ENCODE results near the gene CLSTN2. TPM values are rescaled to one million over a fixed set of nuclear protein-coding genes. Genes with fewer than 3 reads are reported as not detected.

Gene CLSTN2
- total RNA-seq, 1 donor from 2014 or later: 143 TPM

- DNase-seq (ENCODE audit: extremely low spot score, unreplicated experiment): no peak
- H3K36me3 Mint-ChIP-seq (ENCODE audit: unreplicated experiment): peaks cover 21% of the 10 kb centered on the region
- TF ChIP-seq CTCF (IDR thresholded peaks at IDR 0.05): no peak
- H3K4me1 Mint-ChIP-seq (ENCODE audit: unreplicated experiment): peaks cover 61% of the 10 kb centered on the region
- H3K4me3 Mint-ChIP-seq (ENCODE audit: unreplicated experiment): no peak overlapping the region
- H3K9me3 Mint-ChIP-seq (ENCODE audit: unreplicated experiment): no peaks in the 10 kb centered on the region
- peak overlapping the region; percentile 84 for H3K27ac Mint-ChIP-seq (ENCODE audit: unreplicated experiment)
- no peaks in the 10 kb centered on the region for H3K27me3 Mint-ChIP-seq (ENCODE audit: unreplicated experiment)
Observed at GRCh38 chr3:140467796-140468315, 532.9 kb downstream of the CLSTN2 start.

GRCh38 chr3:140468407-140468806, 533.4 kb downstream of the CLSTN2 start:
- no peaks in the 10 kb centered on the region for H3K9me3 Mint-ChIP-seq (ENCODE audit: unreplicated experiment)
- peak overlapping the region; percentile 84 for H3K27ac Mint-ChIP-seq (ENCODE audit: unreplicated experiment)
- no peak for TF ChIP-seq CTCF (IDR thresholded peaks at IDR 0.05)
- H3K27me3 Mint-ChIP-seq (ENCODE audit: unreplicated experiment): no peaks in the 10 kb centered on the region
- H3K36me3 Mint-ChIP-seq (ENCODE audit: unreplicated experiment): peaks cover 18% of the 10 kb centered on the region
- H3K4me1 Mint-ChIP-seq (ENCODE audit: unreplicated experiment): peaks cover 61% of the 10 kb centered on the region
- DNase-seq (ENCODE audit: extremely low spot score, unreplicated experiment): no peak
- no peak overlapping the region for H3K4me3 Mint-ChIP-seq (ENCODE audit: unreplicated experiment)

GRCh38 chr3:140469491-140469890, 534.5 kb downstream of the CLSTN2 start:
- TF ChIP-seq CTCF (IDR thresholded peaks at IDR 0.05): no peak
- no peak overlapping the region for H3K4me3 Mint-ChIP-seq (ENCODE audit: unreplicated experiment)
- DNase-seq (ENCODE audit: extremely low spot score, unreplicated experiment): no peak
- no peaks in the 10 kb centered on the region for H3K9me3 Mint-ChIP-seq (ENCODE audit: unreplicated experiment)
- H3K27ac Mint-ChIP-seq (ENCODE audit: unreplicated experiment): no peak overlapping the region
- peaks cover 7% of the 10 kb centered on the region for H3K36me3 Mint-ChIP-seq (ENCODE audit: unreplicated experiment)
- peaks cover 61% of the 10 kb centered on the region for H3K4me1 Mint-ChIP-seq (ENCODE audit: unreplicated experiment)
- no peaks in the 10 kb centered on the region for H3K27me3 Mint-ChIP-seq (ENCODE audit: unreplicated experiment)

GRCh38 chr3:140470211-140470610, 535.2 kb downstream of the CLSTN2 start:
- no peaks in the 10 kb centered on the region for H3K9me3 Mint-ChIP-seq (ENCODE audit: unreplicated experiment)
- H3K27ac Mint-ChIP-seq (ENCODE audit: unreplicated experiment): no peak overlapping the region
- DNase-seq (ENCODE audit: extremely low spot score, unreplicated experiment): no peak

GRCh38 chr3:140470962-140471361, 536.0 kb downstream of the CLSTN2 start:
- no peak for TF ChIP-seq CTCF (IDR thresholded peaks at IDR 0.05)
- Mint-ChIP-seq H3K4me1 (ENCODE audit: unreplicated experiment) (peaks cover 61% of the 10 kb centered on the region), H3K4me3 (ENCODE audit: unreplicated experiment) (no peak overlapping the region), H3K36me3 (ENCODE audit: unreplicated experiment) (peaks cover 6% of the 10 kb centered on the region), H3K27ac (ENCODE audit: unreplicated experiment) (no peak overlapping the region), H3K27me3 (ENCODE audit: unreplicated experiment) (no peaks in the 10 kb centered on the region), H3K9me3 (ENCODE audit: unreplicated experiment) (no peaks in the 10 kb centered on the region)
- DNase-seq (ENCODE audit: extremely low spot score, unreplicated experiment): no peak

More at GRCh38 chr3:140470211-140470610, 535.2 kb downstream of the CLSTN2 start:
- peaks cover 61% of the 10 kb centered on the region for H3K4me1 Mint-ChIP-seq (ENCODE audit: unreplicated experiment)
- no peaks in the 10 kb centered on the region for H3K27me3 Mint-ChIP-seq (ENCODE audit: unreplicated experiment)
- no peak overlapping the region for H3K4me3 Mint-ChIP-seq (ENCODE audit: unreplicated experiment)
- TF ChIP-seq CTCF (IDR thresholded peaks at IDR 0.05): no peak
- H3K36me3 Mint-ChIP-seq (ENCODE audit: unreplicated experiment): peaks cover 3% of the 10 kb centered on the region

All from osteocyte (in vitro differentiated cells).